Cerebellar cortex (tissue), 1 donor: ENCODE measurements around the gene DOK7.

Experiments
- DNase-seq: peaks from one replicate; pipeline ENCODE4 v3.0.0-alpha.2; 2015; ENCODE audit warnings: low spot score

The DOK7 gene

DNA sequence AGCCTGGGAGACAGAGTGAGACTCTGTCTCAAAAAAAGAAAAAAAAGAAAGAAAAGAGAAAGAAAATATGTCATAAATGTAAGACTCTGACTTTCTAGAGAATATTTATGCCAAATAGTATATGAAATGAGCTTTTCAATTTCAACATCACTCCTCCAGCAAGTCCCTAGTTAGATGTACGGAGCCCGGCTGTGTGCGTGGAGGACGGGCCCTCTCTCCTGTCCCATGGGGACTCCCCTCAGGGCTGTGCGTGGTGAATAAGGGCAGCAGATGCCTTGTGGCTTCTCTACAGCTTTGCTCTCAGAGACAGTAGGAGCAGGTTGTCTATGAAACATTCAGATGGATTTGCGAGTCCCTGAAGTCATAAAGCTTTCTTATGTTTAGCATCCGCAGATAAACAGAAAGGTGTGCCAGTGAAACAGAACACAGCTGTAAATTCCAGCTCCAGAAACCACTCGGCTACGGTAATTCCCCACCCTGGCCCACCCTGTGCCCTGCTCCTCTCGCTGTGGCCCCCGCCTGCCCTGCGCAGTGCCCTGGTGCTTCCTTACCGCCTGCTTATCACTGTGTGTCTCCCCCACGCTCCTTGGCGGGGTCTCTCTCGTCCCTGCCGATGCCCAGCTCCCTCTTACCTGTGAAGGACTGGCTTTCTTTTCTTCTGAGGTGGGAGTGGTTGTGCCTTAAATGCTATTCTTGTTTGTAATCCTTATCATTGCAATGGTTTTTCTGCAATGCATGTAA, 35.2 kb upstream of the DOK7 start:
- no peak for DNase-seq

DNA sequence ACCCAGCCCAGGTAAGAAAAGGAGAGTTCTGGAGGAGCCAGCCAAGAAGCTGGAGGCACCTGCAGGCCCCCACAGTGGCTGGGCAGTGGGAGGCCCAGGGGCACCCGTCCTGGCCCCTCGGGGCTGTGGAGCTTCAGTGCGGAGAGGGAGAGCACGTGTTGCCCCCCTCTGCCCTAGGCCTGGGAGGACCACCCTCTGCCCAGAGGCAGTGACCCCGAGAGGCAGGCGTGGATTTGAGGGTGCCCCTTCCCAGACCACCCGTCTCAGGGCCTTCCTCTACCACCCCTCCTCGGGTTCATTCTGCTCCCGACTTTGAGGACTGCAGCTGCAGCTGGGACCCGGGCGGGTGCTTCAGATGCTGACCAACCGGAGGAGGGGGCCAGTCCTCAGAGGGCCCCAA, 33.5 kb upstream of the DOK7 start:
- DNase-seq, result no peak

DNA sequence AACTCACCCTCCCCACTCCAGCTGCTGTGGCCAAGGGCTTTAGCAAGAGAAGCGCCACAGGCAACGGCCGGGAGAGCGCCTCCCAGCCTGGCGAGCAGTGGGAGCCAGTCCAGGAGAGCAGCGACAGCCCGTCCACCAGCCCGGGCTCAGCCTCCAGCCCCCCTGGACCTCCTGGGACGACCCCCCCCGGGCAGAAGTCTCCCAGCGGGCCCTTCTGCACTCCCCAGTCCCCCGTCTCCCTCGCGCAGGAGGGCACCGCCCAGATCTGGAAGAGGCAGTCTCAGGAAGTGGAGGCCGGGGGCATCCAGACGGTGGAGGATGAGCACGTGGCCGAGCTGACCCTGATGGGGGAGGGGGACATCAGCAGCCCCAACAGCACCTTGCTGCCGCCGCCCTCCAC, 32.6 kb upstream of the DOK7 start:
- DNase-seq, result no peak

GRCh38 chr4:3431446-3431993, 31.6 kb upstream of the DOK7 start:
- DNase-seq, result no peak

- no peak for DNase-seq
These were observed 30.7 kb upstream of the DOK7 start for GRCh38 chr4:3432381-3432790.

DNA sequence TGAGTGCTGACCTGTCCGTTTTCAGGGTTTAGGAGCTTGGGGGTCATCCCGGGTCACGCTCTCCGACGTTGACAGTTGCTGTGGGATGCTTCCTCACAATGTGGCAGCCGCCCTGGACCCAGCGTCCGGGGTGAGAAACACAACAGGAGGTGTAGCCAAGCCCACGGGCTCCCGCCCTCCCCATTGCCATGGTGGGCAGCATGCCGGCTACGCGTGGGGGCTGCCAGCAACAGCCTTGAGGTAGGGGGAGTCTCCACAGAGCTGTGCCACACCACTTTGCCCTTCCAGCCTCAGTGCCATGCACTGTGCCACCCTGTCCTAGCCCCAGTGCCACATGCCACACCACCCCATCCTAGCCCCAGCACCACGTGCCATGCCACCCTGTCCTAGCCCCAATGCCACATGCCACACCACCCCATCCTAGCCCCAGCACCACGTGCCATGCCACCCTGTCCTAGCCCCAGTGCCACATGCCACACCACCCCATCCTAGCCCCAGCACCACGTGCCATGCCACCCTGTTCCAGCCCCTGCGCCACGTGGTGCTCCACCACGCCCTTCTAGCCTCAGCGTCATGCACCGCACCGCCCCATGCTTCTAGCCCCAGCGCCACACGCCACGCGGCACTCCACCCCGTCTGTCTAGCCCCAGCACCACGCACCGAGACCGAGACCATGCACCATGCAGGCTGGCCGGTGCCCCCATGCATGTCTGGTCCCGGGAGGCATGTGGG, 29.8 kb upstream of the DOK7 start:
- DNase-seq, result no peak

GRCh38 chr4:3434881-3435685, 28.0 kb upstream of the DOK7 start:
- no peak for DNase-seq

DNA sequence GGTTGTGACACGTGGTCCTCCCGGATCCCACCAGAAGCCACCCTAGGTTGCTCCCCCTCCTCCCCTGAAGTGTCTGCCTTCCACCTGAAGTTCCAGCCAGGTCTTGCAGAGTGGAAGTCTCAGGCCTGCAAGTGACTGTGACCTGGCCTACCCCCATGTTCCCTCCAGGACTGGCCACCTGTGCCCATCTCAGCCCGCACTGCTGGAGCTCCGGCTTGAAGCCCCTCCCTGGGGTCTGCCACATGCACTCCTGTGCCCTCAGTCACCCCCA, 27.5 kb upstream of the DOK7 start:
- DNase-seq, result no peak

DNA sequence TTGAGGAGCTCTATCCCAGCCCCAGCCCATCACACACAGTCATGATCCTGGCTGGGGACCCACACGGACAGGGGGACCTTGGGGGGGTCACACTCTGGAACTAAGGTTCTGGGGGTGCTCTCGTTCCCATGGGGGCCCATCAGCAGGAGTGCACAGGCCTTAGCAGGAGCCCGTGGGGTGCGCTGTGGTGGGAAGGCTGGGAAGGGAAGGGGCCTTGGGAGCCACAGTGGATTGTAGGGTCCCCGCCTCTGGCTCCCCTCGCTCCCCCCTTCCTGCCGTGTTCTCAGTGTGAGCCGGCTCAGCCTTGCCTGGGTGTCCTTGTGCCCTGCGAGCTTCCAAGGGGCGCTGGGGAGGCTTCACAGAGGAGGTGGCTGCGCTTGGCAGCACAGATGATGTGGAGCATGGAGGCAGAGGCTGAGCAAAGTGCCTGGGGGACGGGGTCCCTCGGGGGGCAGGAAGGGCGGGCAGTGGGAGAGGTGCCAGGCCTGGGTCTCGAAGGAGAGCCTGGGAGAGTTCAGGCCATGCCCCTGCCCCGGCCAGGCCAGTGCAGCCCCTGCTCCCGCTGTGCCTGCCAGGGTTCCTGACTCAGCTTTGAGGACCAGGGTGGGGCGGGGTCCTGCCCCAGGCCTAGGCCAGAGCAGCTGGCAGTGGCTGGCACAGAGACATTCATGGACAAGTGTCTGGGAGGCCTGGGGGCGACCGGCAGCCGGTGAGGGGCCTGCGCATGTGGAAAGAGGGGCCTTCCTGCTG, 26.9 kb upstream of the DOK7 start:
- DNase-seq, result no peak

DNA sequence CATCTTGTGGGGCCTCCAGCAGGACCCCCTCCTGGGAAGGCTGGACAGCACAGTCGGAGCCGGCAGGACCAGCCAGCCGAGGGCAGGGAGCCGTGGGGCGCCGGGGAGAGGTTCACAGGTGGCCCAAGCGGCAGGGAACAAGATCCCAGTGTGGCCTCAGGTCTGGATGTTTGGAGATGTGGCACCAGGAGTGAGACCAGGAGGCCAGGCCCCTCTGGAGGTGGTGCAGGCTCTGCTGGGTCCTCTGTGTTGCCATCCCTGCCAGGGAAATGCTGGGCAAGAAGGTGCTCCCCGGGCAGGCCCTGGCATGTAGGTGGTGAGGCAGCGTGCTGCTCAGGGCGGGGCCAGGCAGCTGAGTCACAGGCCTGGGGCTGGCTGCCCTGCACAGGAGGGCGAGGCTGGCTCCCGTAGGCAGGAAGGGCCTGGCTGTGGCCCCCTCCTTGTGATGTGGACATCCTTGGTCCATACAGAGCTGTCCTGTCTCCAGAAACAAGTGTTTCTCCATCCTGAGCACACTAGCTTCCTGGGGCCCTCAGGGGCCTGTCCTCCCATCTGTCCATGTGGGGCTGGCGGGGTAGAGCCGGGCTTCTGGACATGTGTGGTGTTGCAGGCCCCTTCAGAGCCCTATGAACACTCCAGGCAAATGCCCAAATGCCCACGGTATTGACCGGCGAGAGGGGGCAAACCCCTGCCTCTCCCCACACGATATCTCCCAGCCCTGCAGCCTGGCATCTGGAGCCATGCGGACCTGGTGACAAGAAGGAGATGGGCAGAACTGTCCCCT, 26.1 kb upstream of the DOK7 start:
- DNase-seq, result no peak

- DNase-seq, result no peak
These were observed 25.5 kb upstream of the DOK7 start for GRCh38 chr4:3437582-3437936.

- DNase-seq, result no peak
These were observed 24.9 kb upstream of the DOK7 start for GRCh38 chr4:3437998-3438846.

DNA sequence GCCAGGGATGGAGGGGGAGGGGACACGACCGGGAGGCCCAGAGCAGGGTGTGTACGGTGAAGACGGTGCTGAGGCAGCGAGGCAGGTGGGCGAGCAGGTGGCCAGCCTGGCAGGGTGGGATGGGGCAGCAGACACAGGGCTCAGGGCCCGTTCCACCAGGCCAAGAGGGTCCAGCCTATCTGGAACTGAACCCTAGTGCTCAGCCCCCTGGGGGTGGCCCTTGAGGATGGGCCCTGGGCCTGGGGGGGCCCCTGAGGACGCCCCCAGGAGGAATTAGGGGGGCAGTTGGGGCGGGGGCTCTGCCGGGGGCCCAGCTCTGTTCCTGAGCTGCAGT, 24.3 kb upstream of the DOK7 start:
- DNase-seq, result no peak

GRCh38 chr4:3439391-3439790, 23.7 kb upstream of the DOK7 start:
- no peak for DNase-seq

GRCh38 chr4:3440011-3440410, 23.1 kb upstream of the DOK7 start:
- no peak for DNase-seq

- no peak for DNase-seq
These were observed 22.1 kb upstream of the DOK7 start for GRCh38 chr4:3440979-3441500.

- peak; percentile 40 for DNase-seq
These were observed 21.3 kb upstream of the DOK7 start, which contains the start of gene HGFAC for GRCh38 chr4:3441501-3442459. HGFAC (plus strand) TSS chr4:3441968; CDS start chr4:3442002, 34 bp downstream.

DNA sequence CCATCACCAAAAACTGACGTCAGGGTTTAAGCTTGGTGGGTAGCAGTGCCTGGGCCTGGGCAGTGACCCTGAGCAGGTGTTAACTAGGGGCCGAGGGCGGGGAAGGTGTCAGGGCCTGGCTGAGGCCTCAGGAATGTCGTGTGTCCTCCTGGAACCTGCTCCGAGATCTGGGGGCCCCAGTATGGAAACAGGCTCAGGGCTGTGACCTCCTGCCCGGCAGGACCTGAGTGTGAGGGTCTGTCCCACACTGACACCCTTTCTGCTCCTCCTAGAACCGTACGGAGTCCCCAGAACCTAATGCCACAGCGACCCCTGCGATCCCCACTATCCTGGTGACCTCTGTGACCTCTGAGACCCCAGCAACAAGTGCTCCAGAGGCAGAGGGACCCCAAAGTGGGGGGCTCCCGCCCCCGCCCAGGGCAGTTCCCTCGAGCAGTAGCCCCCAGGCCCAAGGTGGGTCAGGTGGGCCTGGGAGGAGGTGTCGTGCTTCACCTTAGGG, 20.6 kb upstream of the DOK7 start:
- DNase-seq, result no peak
